GM03348 (cell line): ENCODE data around the gene SOCS4.
"Not testable (repeated sequence)": the region's sequence is repeated elsewhere in the genome, so short reads cannot be mapped to it uniquely, and the experiment has no call there.

Experiments
- DNase-seq: peaks from one replicate; pipeline ENCODE4 v3.0.0; 2012; ENCODE audit warnings: low spot score

The SOCS4 gene

GRCh38 chr14:55051423-55052268, 24.6 kb downstream of the SOCS4 start, which contains the start of gene MAPK1IP1L:
Gene MAPK1IP1L (plus strand): TSS chr14:55051647. CDS start chr14:55061684, 10,037 bp downstream.
- peak; percentile 98 for DNase-seq

- DNase-seq = peak; percentile 33
Measured at GRCh38 chr14:55052269-55052930, 25.4 kb downstream of the SOCS4 start.

GRCh38 chr14:55053018-55053417, 26.0 kb downstream of the SOCS4 start:
- DNase-seq = no peak

- DNase-seq = no peak
Measured at GRCh38 chr14:55053500-55053899, 26.5 kb downstream of the SOCS4 start.

- no peak for DNase-seq
Measured at GRCh38 chr14:55054098-55054497, 27.1 kb downstream of the SOCS4 start.

GRCh38 chr14:55057919-55058318, 30.9 kb downstream of the SOCS4 start:
- DNase-seq = no peak

- no peak for DNase-seq
Measured at GRCh38 chr14:55059333-55059732, 32.3 kb downstream of the SOCS4 start.

GRCh38 chr14:55062517-55063351, 35.7 kb downstream of the SOCS4 start:
- no peak for DNase-seq

GRCh38 chr14:55064896-55065295, 37.9 kb downstream of the SOCS4 start:
- not testable (repeated sequence) for DNase-seq

GRCh38 chr14:55065411-55065810, 38.4 kb downstream of the SOCS4 start:
- DNase-seq = no peak

- DNase-seq = no peak
Measured at GRCh38 chr14:55066223-55066622, 39.2 kb downstream of the SOCS4 start.

- DNase-seq = no peak
Measured at GRCh38 chr14:55070981-55071411, 44.0 kb downstream of the SOCS4 start.

GRCh38 chr14:55071870-55072640, 45.0 kb downstream of the SOCS4 start:
- DNase-seq = peak; percentile 60

GRCh38 chr14:55073856-55074255, 46.8 kb downstream of the SOCS4 start:
- peak; percentile 64 for DNase-seq

- DNase-seq = no peak
Measured at GRCh38 chr14:55074662-55075061, 47.6 kb downstream of the SOCS4 start.

GRCh38 chr14:55075628-55076175, 48.7 kb downstream of the SOCS4 start:
- peak; percentile 47 for DNase-seq

GRCh38 chr14:55077170-55078151, 50.4 kb downstream of the SOCS4 start:
- DNase-seq = no peak

GRCh38 chr14:55079961-55080360, 52.9 kb downstream of the SOCS4 start:
- not testable (repeated sequence) for DNase-seq

GRCh38 chr14:55084401-55085059, 57.5 kb downstream of the SOCS4 start:
- DNase-seq = no peak
